Mammary epithelial cell (primary cell): ENCODE results near the gene C12orf75.

Experiments
- EZH2 ChIP-seq: IDR thresholded peaks from 2 replicates; pipeline ENCODE4 v1.6.1; 2012; ENCODE audit warnings: low read length, inconsistent platforms, borderline replicate concordance
- TF ChIP-seq, protein P1 (sequence below), 2 donors: IDR thresholded peaks in 1 of 2; conservative IDR thresholded peaks in 1 of 2; 2 replicates each; pipeline ENCODE4 v1.5.1; 2011 to 2012; ENCODE audit warnings: inconsistent platforms in 2 of 2, low read length in 2 of 2, mild to moderate bottlenecking in 2 of 2, control low read depth in 1 of 2, low read depth in 1 of 2; ENCODE audit not compliant: insufficient read depth in 1 of 2; ENCODE audit errors: extremely low read depth in 1 of 2

DNA sequence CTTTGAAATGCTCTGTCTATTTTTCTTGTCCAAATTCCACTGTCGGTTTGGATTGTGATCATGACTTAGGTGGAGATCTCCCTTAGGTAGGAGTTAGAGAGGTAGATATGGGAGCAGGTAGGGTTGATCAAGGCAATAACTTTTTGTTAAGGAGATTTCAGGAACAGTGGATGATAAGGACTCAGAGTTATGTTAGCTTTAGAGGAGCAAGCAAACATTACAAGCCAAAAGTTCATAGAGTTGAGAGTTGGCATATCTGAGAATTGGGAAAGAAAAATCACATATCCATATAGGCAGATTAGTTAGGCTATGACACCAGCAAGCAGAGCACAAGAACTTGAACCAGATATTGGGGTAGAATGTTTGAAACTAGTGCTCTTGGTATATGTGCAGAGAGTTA, 43.1 kb upstream of the C12orf75 start:
- TF ChIP-seq, protein P1, sequence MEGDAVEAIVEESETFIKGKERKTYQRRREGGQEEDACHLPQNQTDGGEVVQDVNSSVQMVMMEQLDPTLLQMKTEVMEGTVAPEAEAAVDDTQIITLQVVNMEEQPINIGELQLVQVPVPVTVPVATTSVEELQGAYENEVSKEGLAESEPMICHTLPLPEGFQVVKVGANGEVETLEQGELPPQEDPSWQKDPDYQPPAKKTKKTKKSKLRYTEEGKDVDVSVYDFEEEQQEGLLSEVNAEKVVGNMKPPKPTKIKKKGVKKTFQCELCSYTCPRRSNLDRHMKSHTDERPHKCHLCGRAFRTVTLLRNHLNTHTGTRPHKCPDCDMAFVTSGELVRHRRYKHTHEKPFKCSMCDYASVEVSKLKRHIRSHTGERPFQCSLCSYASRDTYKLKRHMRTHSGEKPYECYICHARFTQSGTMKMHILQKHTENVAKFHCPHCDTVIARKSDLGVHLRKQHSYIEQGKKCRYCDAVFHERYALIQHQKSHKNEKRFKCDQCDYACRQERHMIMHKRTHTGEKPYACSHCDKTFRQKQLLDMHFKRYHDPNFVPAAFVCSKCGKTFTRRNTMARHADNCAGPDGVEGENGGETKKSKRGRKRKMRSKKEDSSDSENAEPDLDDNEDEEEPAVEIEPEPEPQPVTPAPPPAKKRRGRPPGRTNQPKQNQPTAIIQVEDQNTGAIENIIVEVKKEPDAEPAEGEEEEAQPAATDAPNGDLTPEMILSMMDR (conservative IDR thresholded peaks at IDR 0.05 in 1 of 2, IDR thresholded peaks at IDR 0.05 in 1 of 2; ENCODE audit: extremely low read depth in 1 of 2, insufficient read depth in 1 of 2, low read depth in 1 of 2, low read length in 2 of 2), result no peak
- no peak for TF ChIP-seq EZH2
